HCT116 (cell line): ENCODE data around the gene MISP3.

Experiments
- ATF3 ChIP-seq: IDR thresholded peaks from 2 replicates; pipeline ENCODE4 v1.6.1; 2012
- CEBPB ChIP-seq: IDR thresholded peaks from 2 replicates; pipeline ENCODE4 v1.6.1; 2012; ENCODE audit warnings: low read depth
- CTCF ChIP-seq, 3 experiments: fragments of 200-600 bp in 1 of 3; sonication (generic) in 1 of 3; IDR thresholded peaks in 2 of 3; conservative IDR thresholded peaks in 1 of 3; 2 replicates each; pipeline ENCODE4 v1.5.1; 2012 to 2017; ENCODE audit warnings: low read depth in 2 of 3, low read length in 2 of 3, antibody characterized with exemption in 1 of 3, borderline replicate concordance in 1 of 3, control low read depth in 1 of 3, mild to moderate bottlenecking in 1 of 3, mixed read lengths in 1 of 3, mixed run types in 1 of 3, moderate library complexity in 1 of 3; ENCODE audit not compliant: insufficient read depth in 1 of 3
- EZH2 ChIP-seq: fragments of 200-600 bp; sonication (generic); IDR thresholded peaks from 2 replicates; pipeline ENCODE4 v1.6.1; 2017; ENCODE audit warnings: antibody characterized with exemption, mixed run types
- JUND ChIP-seq: IDR thresholded peaks from 2 replicates; pipeline ENCODE4 v1.6.1; 2012
- POLR2A ChIP-seq: IDR thresholded peaks from 2 replicates; pipeline ENCODE4 v1.7.0; 2011; ENCODE audit warnings: borderline replicate concordance; ENCODE audit not compliant: insufficient read depth, insufficient read length; ENCODE audit errors: extremely low read depth
- POLR2AphosphoS5 ChIP-seq: IDR thresholded peaks from 2 replicates; pipeline ENCODE4 v1.6.1; 2011; ENCODE audit warnings: mild to moderate bottlenecking, low read depth, low read length, moderate library complexity
- SP1 ChIP-seq: IDR thresholded peaks from 2 replicates; pipeline ENCODE4 v1.6.1; 2012; ENCODE audit warnings: low read depth

GRCh38 chr19:14116525-14116917, 43.9 kb downstream of the MISP3 start:
- no peak for TF ChIP-seq POLR2A
- TF ChIP-seq EZH2, result no peak
- no peak for TF ChIP-seq POLR2AphosphoS5
- TF ChIP-seq CTCF (IDR thresholded peaks at IDR 0.05 in 2 of 3, conservative IDR thresholded peaks at IDR 0.05 in 1 of 3; ENCODE audit: borderline replicate concordance in 1 of 3, insufficient read depth in 1 of 3, low read depth in 2 of 3, low read length in 2 of 3), result no peak
- no peak for TF ChIP-seq ATF3
- no peak for TF ChIP-seq CEBPB
- TF ChIP-seq JUND, result no peak
- TF ChIP-seq SP1, result no peak
